H9 (cell line): Measurements from ENCODE around the gene C1orf21. TPM values are rescaled to one million over a fixed set of nuclear protein-coding genes. Genes with fewer than 3 reads are reported as not detected.

ENCODE experiments used
- DNase-seq: peaks from one replicate; pipeline ENCODE4 v3.0.0-alpha.2; 2017
- H2AFZ ChIP-seq: one replicate; pipeline ENCODE4 v1.6.1; 2013; ENCODE audit warnings: mild to moderate bottlenecking, low read length, control low read depth, moderate library complexity
- H2AK5ac ChIP-seq: 2 replicates; pipeline ENCODE4 v1.6.1; 2013; ENCODE audit warnings: low read length, control low read depth, mixed read lengths; ENCODE audit not compliant: insufficient read length
- H2BK120ac ChIP-seq: one replicate; pipeline ENCODE4 v1.6.1; 2013; ENCODE audit warnings: low read depth, mild to moderate bottlenecking, low read length, control low read depth, inconsistent platforms; ENCODE audit not compliant: poor library complexity, severe bottlenecking
- H2BK12ac ChIP-seq: 2 replicates; pipeline ENCODE4 v1.6.1; 2013; ENCODE audit warnings: low read length, control low read depth, mixed read lengths, low read depth; ENCODE audit not compliant: insufficient read length
- H2BK15ac ChIP-seq: 2 replicates; pipeline ENCODE4 v1.6.1; 2013; ENCODE audit warnings: low read depth, low read length, control low read depth
- H2BK20ac ChIP-seq: one replicate; pipeline ENCODE4 v1.6.1; 2013; ENCODE audit warnings: low read depth, mild to moderate bottlenecking, low read length, control low read depth, inconsistent platforms; ENCODE audit not compliant: poor library complexity, severe bottlenecking
- H2BK5ac ChIP-seq: 2 replicates; pipeline ENCODE4 v1.6.1; 2013; ENCODE audit warnings: low read length, control low read depth, mixed read lengths; ENCODE audit not compliant: insufficient read length
- H3K14ac ChIP-seq: 2 replicates; pipeline ENCODE4 v1.6.1; 2013; ENCODE audit warnings: low read length, control low read depth; ENCODE audit not compliant: insufficient read depth
- H3K18ac ChIP-seq: 2 replicates; pipeline ENCODE4 v1.6.1; 2013; ENCODE audit warnings: low read depth, mild to moderate bottlenecking, mixed read lengths, low read length, control low read depth; ENCODE audit not compliant: insufficient read length
- H3K23ac ChIP-seq: 2 replicates; pipeline ENCODE4 v1.6.1; 2013; ENCODE audit warnings: low read length, control low read depth, mixed read lengths, low read depth; ENCODE audit not compliant: insufficient read length
- H3K23me2 ChIP-seq: 2 replicates; pipeline ENCODE4 v1.6.1; 2013; ENCODE audit warnings: low read depth, mild to moderate bottlenecking, mixed read lengths, low read length, control low read depth; ENCODE audit not compliant: insufficient read length, poor library complexity, severe bottlenecking
- H3K27ac ChIP-seq: 2 replicates; pipeline ENCODE4 v1.5.1; 2013; ENCODE audit warnings: low read length, control low read depth, mixed read lengths, low read depth; ENCODE audit not compliant: insufficient read length
- H3K27me3 ChIP-seq: 2 replicates; pipeline ENCODE4 v1.6.1; 2013; ENCODE audit warnings: low read length, control low read depth, inconsistent platforms; ENCODE audit not compliant: insufficient read depth
- H3K4ac ChIP-seq: 2 replicates; pipeline ENCODE4 v1.6.1; 2013; ENCODE audit warnings: low read depth, mild to moderate bottlenecking, control low read depth, inconsistent platforms, low read length, moderate library complexity
- H3K4me1 ChIP-seq: 2 replicates; pipeline ENCODE4 v1.6.1; 2013; ENCODE audit warnings: low read length, control low read depth, inconsistent platforms; ENCODE audit not compliant: insufficient read depth
- H3K4me2 ChIP-seq: 2 replicates; pipeline ENCODE4 v1.6.1; 2013; ENCODE audit warnings: low read length, control low read depth, mixed read lengths; ENCODE audit not compliant: insufficient read length, insufficient read depth
- H3K56ac ChIP-seq: 2 replicates; pipeline ENCODE4 v1.6.1; 2013; ENCODE audit warnings: low read depth, mild to moderate bottlenecking, mixed read lengths, low read length, control low read depth; ENCODE audit not compliant: insufficient read length
- H3K79me1 ChIP-seq: 2 replicates; pipeline ENCODE4 v1.6.1; 2013; ENCODE audit warnings: low read depth, mild to moderate bottlenecking, moderate library complexity, low read length, control low read depth, inconsistent platforms; ENCODE audit not compliant: insufficient read depth, poor library complexity, severe bottlenecking
- H3K79me2 ChIP-seq: 2 replicates; pipeline ENCODE4 v1.6.1; 2013; ENCODE audit warnings: low read length, control low read depth, inconsistent platforms; ENCODE audit not compliant: insufficient read depth
- H3K9ac ChIP-seq: 2 replicates; pipeline ENCODE4 v1.6.1; 2013; ENCODE audit warnings: low read length, control low read depth, mixed read lengths; ENCODE audit not compliant: insufficient read length; ENCODE audit errors: extremely low read depth
- H3K9me3 ChIP-seq: one replicate; pipeline ENCODE4 v1.6.1; 2013; ENCODE audit warnings: low read depth, low read length, inconsistent platforms; ENCODE audit not compliant: control insufficient read depth
- H3T11ph ChIP-seq: one replicate; pipeline ENCODE4 v1.6.1; 2013; ENCODE audit warnings: mild to moderate bottlenecking, low read length, control low read depth, inconsistent platforms
- H4K20me1 ChIP-seq: one replicate; pipeline ENCODE4 v1.6.1; 2013; ENCODE audit not compliant: control insufficient read depth, insufficient read length, insufficient read depth
- H4K5ac ChIP-seq: 2 replicates; pipeline ENCODE4 v1.6.1; 2013; ENCODE audit warnings: low read depth, mild to moderate bottlenecking, mixed read lengths, low read length, control low read depth; ENCODE audit not compliant: insufficient read length
- H4K8ac ChIP-seq: replicated peaks from 2 replicates; pipeline ENCODE4 v1.6.1; 2013; ENCODE audit warnings: low read length, control low read depth, mixed read lengths, low read depth; ENCODE audit not compliant: insufficient read length
- H4K91ac ChIP-seq: 2 replicates; pipeline ENCODE4 v1.6.1; 2013; ENCODE audit warnings: low read depth, mild to moderate bottlenecking, moderate library complexity, mixed read lengths, low read length, control low read depth; ENCODE audit not compliant: insufficient read length
- H3K27ac Mint-ChIP-seq, 3 experiments: 2 replicates in 2 of 3; 3 replicates in 1 of 3; pipeline ENCODE4 v1.8.0; 2020 to 2021; ENCODE audit warnings: mixed read lengths in 3 of 3, mild to moderate bottlenecking in 1 of 3, moderate library complexity in 1 of 3
- H3K27me3 Mint-ChIP-seq: 2 replicates; pipeline ENCODE4 v1.8.0; 2021; ENCODE audit warnings: low read depth, mild to moderate bottlenecking, moderate library complexity, mixed read lengths
- H3K36me3 Mint-ChIP-seq, 3 experiments: 2 replicates in 2 of 3; 3 replicates in 1 of 3; pipeline ENCODE4 v1.8.0; 2020 to 2021; ENCODE audit warnings: low read depth in 3 of 3, mixed read lengths in 3 of 3; ENCODE audit not compliant: insufficient read depth in 1 of 3
- H3K4me1 Mint-ChIP-seq, 2 experiments: 2 replicates each; pipeline ENCODE4 v1.8.0; 2020; ENCODE audit warnings: mixed read lengths in 2 of 2
- H3K4me3 Mint-ChIP-seq, 2 experiments: 2 replicates in 1 of 2; 3 replicates in 1 of 2; pipeline ENCODE4 v1.8.0; 2020 to 2021; ENCODE audit warnings: mild to moderate bottlenecking in 2 of 2, mixed read lengths in 2 of 2, moderate library complexity in 1 of 2
- H3K9me3 Mint-ChIP-seq, 2 experiments: 2 replicates in 1 of 2; 3 replicates in 1 of 2; pipeline ENCODE4 v1.8.0; 2020; ENCODE audit warnings: mild to moderate bottlenecking in 2 of 2, mixed read lengths in 2 of 2, moderate library complexity in 1 of 2
- CTCF ChIP-seq: fragments of 200-600 bp; sonication (generic); conservative IDR thresholded peaks from 3 replicates; pipeline ENCODE4 v1.8.0; 2021; ENCODE audit warnings: antibody characterized with exemption, mild to moderate bottlenecking
- WGBS: extraction: QIAGEN DNeasy Blood & Tissue Kit; methylation state at CpG from one replicate; pipeline ENCODE4 v1.1.7; 2013; ENCODE audit warnings: missing lambda C conversion rate, low lambda C conversion rate, mixed read lengths; ENCODE audit not compliant: insufficient read length; ENCODE audit errors: extremely low coverage; 5-methylcytosine and 5-hydroxymethylcytosine counted together
- total RNA-seq: library from RNA; stranded (reverse); gene quantifications from 2 replicates; pipeline ENCODE4 v1.2.1, GENCODE V29; 2021

C1orf21 gene
- total RNA-seq, 1 experiment from 2014 or later = 36.0 TPM

DNA sequence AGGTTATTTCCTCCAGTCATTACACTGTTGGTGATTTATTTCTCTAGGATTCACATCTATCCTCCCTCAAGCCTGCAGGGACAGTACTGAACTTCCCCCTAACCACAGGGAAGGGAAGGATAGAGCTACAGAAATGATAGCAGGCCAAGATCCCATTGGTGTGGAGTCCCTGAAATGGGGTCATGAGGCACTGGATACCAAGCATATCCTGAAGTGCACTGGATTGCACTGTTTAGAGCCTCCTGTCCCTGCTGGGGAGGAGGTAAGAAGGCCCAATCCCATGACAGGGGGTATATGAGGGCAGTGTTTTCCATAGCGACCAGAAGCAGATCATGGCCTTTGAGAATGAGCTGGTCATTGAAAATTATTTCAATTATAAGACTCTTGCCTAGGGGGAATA lies 56.8 kb downstream of the C1orf21 start:
- Histone ChIP-seq H3T11ph (no peak overlapping the region), H3K4me1 (no peaks in the 10 kb centered on the region), H3K27me3 (no peaks in the 10 kb centered on the region), H2BK12ac (no peak overlapping the region), H2BK120ac (no peak overlapping the region), H3K79me1 (no peaks in the 10 kb centered on the region), H2AFZ (no peak overlapping the region), H2BK15ac (no peak overlapping the region), H4K91ac (no peak overlapping the region), H3K18ac (no peak overlapping the region), H3K56ac (no peak overlapping the region), H3K23me2 (no peaks in the 10 kb centered on the region), H3K14ac (no peak overlapping the region), H3K79me2 (no peaks in the 10 kb centered on the region), H2BK5ac (no peak overlapping the region), H3K9me3 (no peaks in the 10 kb centered on the region), H4K5ac (no peak overlapping the region), H3K23ac (no peak overlapping the region), H3K4ac (no peak overlapping the region), H4K20me1 (no peaks in the 10 kb centered on the region), H4K8ac (no peak overlapping the region), H2AK5ac (no peak overlapping the region), H3K27ac (no peak overlapping the region), H3K9ac (no peak overlapping the region), H3K4me2 (no peak overlapping the region), H2BK20ac (no peak overlapping the region)
- no peaks in the 10 kb centered on the region for H3K27me3 Mint-ChIP-seq
- 0 out of 7 replicates have a peak overlapping the region, but pooled peaks of 1 of the 3 experiments have one; percentile 47 for H3K27ac Mint-ChIP-seq
- no peak overlapping the region for H3K4me3 Mint-ChIP-seq
- DNase-seq = no peak
- no peaks in the 10 kb centered on the region for H3K9me3 Mint-ChIP-seq
- H3K4me1 Mint-ChIP-seq = peaks cover 6 to 34% of the 10 kb centered on the region in 2 experiments; a peak in 3 of 4 replicates
- no peak for TF ChIP-seq CTCF
- no CpG with 5 or more reads among the region's 1 CpG for WGBS
- peaks cover 0 to 3% (median 0%) of the 10 kb centered on the region in 3 experiments; a peak in 2 of 7 replicates for H3K36me3 Mint-ChIP-seq
